HG03280 (cell line): ENCODE data around the gene ZNF774.
"Not testable (repeated sequence)": the region's sequence is repeated elsewhere in the genome, so short reads cannot be mapped to it uniquely, and the experiment has no call there.

Experiments
- ATAC-seq: cut with Tn5 transposase; IDR thresholded peaks from one replicate; pipeline ENCODE4 v1.9.1; 2021; ENCODE audit warnings: mild to moderate bottlenecking, moderate library complexity; ENCODE audit not compliant: unreplicated experiment

The ZNF774 gene

GRCh38 chr15:90387534-90388461 lies 35.7 kb downstream of the ZNF774 start, which contains the start of gene IQGAP1:
Gene IQGAP1, plus strand, starts transcription at chr15:90388242. Its CDS starts 100 bp downstream, at chr15:90388342.
- ATAC-seq, result peak; percentile 95

- peak; percentile 36 for ATAC-seq
These were observed 36.6 kb downstream of the ZNF774 start for GRCh38 chr15:90388462-90389380.

GRCh38 chr15:90389513-90389912 lies 37.4 kb downstream of the ZNF774 start:
- no peak for ATAC-seq

- ATAC-seq, result no peak
These were observed 41.0 kb downstream of the ZNF774 start for GRCh38 chr15:90393040-90393439.

- ATAC-seq, result no peak
These were observed 42.0 kb downstream of the ZNF774 start for GRCh38 chr15:90394074-90394473.

GRCh38 chr15:90394748-90395442 lies 42.8 kb downstream of the ZNF774 start:
- ATAC-seq, result no peak

- ATAC-seq, result no peak
These were observed 44.2 kb downstream of the ZNF774 start for GRCh38 chr15:90396321-90396720.

- ATAC-seq, result peak; percentile 14
These were observed 48.1 kb downstream of the ZNF774 start for GRCh38 chr15:90400005-90400758.

GRCh38 chr15:90400759-90401314 lies 48.8 kb downstream of the ZNF774 start:
- ATAC-seq, result peak; percentile 99

- ATAC-seq, result no peak
These were observed 49.4 kb downstream of the ZNF774 start for GRCh38 chr15:90401495-90401894.

GRCh38 chr15:90402223-90402622 lies 50.1 kb downstream of the ZNF774 start:
- no peak for ATAC-seq

- ATAC-seq, result no peak
These were observed 50.7 kb downstream of the ZNF774 start for GRCh38 chr15:90402767-90403166.

GRCh38 chr15:90405055-90405607 lies 53.0 kb downstream of the ZNF774 start:
- ATAC-seq, result no peak

- no peak for ATAC-seq
These were observed 55.3 kb downstream of the ZNF774 start for GRCh38 chr15:90407336-90407735.

GRCh38 chr15:90407871-90408317 lies 55.8 kb downstream of the ZNF774 start:
- ATAC-seq, result no peak

GRCh38 chr15:90408657-90409056 lies 56.6 kb downstream of the ZNF774 start:
- no peak for ATAC-seq

GRCh38 chr15:90409587-90409986 lies 57.5 kb downstream of the ZNF774 start:
- not testable (repeated sequence) for ATAC-seq

GRCh38 chr15:90410316-90410715 lies 58.2 kb downstream of the ZNF774 start:
- not testable (repeated sequence) for ATAC-seq

GRCh38 chr15:90411176-90411575 lies 59.1 kb downstream of the ZNF774 start:
- no peak for ATAC-seq
